ENCODE data around the gene PPEF1.
"Not testable (repeated sequence)": the region's sequence is repeated elsewhere in the genome, so short reads cannot be mapped to it uniquely, and the experiment has no call there.

Gene PPEF1

GRCh38 chrX:18825375-18825774 is 117.9 kb downstream of the PPEF1 start:
- CTCF ChIA-PET, result no interaction called here
- no peak for TF ChIP-seq FOXA1 (IDR thresholded peaks at IDR 0.05)
- no peak for TF ChIP-seq FOXM1 (IDR thresholded peaks at IDR 0.05; ENCODE audit: borderline replicate concordance)
- no peak for TF ChIP-seq BHLHE40 (IDR thresholded peaks at IDR 0.05; ENCODE audit: borderline replicate concordance)
- no peak for TF ChIP-seq ELF4 (IDR thresholded peaks at IDR 0.05)
- TF ChIP-seq LEF1 (IDR thresholded peaks at IDR 0.05; ENCODE audit: borderline replicate concordance), result no peak
- no peak for TF ChIP-seq FOXK2 (IDR thresholded peaks at IDR 0.05)
- no peak for TF ChIP-seq SP1 (IDR thresholded peaks at IDR 0.05)
- TF ChIP-seq CTBP1 (IDR thresholded peaks at IDR 0.05; ENCODE audit: borderline replicate concordance), result no peak
- TF ChIP-seq SUZ12 (IDR thresholded peaks at IDR 0.05), result no peak
- TF ChIP-seq ARNT (IDR thresholded peaks at IDR 0.05), result no peak
- TF ChIP-seq ZNF384 (IDR thresholded peaks at IDR 0.05), result no peak
- TF ChIP-seq L3MBTL2 (conservative IDR thresholded peaks at IDR 0.05), result no peak
- DNase-seq (ENCODE audit: extremely low spot score), result no peak
- POLR2A ChIA-PET, result no interaction called here

GRCh38 chrX:18828832-18829404 is 121.5 kb downstream of the PPEF1 start:
- TF ChIP-seq FOXK2 (IDR thresholded peaks at IDR 0.05), result no peak
- no peak for TF ChIP-seq ARNT (IDR thresholded peaks at IDR 0.05)
- no peak for TF ChIP-seq FOXA1 (IDR thresholded peaks at IDR 0.05)
- TF ChIP-seq LEF1 (IDR thresholded peaks at IDR 0.05; ENCODE audit: borderline replicate concordance), result no peak
- TF ChIP-seq NFRKB (IDR thresholded peaks at IDR 0.05), result no peak
- TF ChIP-seq ELF4 (IDR thresholded peaks at IDR 0.05), result no peak
- no peak for TF ChIP-seq ZNF384 (IDR thresholded peaks at IDR 0.05)
- TF ChIP-seq CTBP1 (IDR thresholded peaks at IDR 0.05; ENCODE audit: borderline replicate concordance), result no peak
- no peak for TF ChIP-seq TARDBP (IDR thresholded peaks at IDR 0.05)
- TF ChIP-seq BHLHE40 (IDR thresholded peaks at IDR 0.05; ENCODE audit: borderline replicate concordance), result no peak
- TF ChIP-seq L3MBTL2 (conservative IDR thresholded peaks at IDR 0.05), result no peak
- TF ChIP-seq PKNOX1 (IDR thresholded peaks at IDR 0.05), result no peak
- POLR2A ChIA-PET, result no interaction called here
- DNase-seq (ENCODE audit: extremely low spot score), result no peak
- CTCF ChIA-PET, result no interaction called here

- no peak for DNase-seq (ENCODE audit: extremely low spot score)
- TF ChIP-seq SUZ12 (IDR thresholded peaks at IDR 0.05), result no peak
- TF ChIP-seq SP1 (IDR thresholded peaks at IDR 0.05), result no peak
- TF ChIP-seq HDGF (IDR thresholded peaks at IDR 0.05; ENCODE audit: borderline replicate concordance), result no peak
- TF ChIP-seq ZNF384 (IDR thresholded peaks at IDR 0.05), result no peak
- no peak for TF ChIP-seq FOXA1 (IDR thresholded peaks at IDR 0.05)
- no peak for TF ChIP-seq ELF4 (IDR thresholded peaks at IDR 0.05)
- TF ChIP-seq LEF1 (IDR thresholded peaks at IDR 0.05; ENCODE audit: borderline replicate concordance), result no peak
- no peak for TF ChIP-seq FOXK2 (IDR thresholded peaks at IDR 0.05)
- TF ChIP-seq CTBP1 (IDR thresholded peaks at IDR 0.05; ENCODE audit: borderline replicate concordance), result no peak
- CTCF ChIA-PET, result no interaction called here
- POLR2A ChIA-PET, result no interaction called here
Observed at GRCh38 chrX:18833071-18833731, 125.8 kb downstream of the PPEF1 start.

GRCh38 chrX:18847901-18848300 is 140.5 kb downstream of the PPEF1 start:
- POLR2A ChIA-PET; DNase-seq (ENCODE audit: extremely low spot score); CTCF ChIA-PET: not testable (repeated sequence)

- no peak for DNase-seq (ENCODE audit: extremely low spot score)
- TF ChIP-seq NFRKB (IDR thresholded peaks at IDR 0.05), result no peak
- TF ChIP-seq FOXK2 (IDR thresholded peaks at IDR 0.05), result no peak
- TF ChIP-seq ELF4 (IDR thresholded peaks at IDR 0.05), result no peak
- no peak for TF ChIP-seq L3MBTL2 (conservative IDR thresholded peaks at IDR 0.05)
- TF ChIP-seq ARNT (IDR thresholded peaks at IDR 0.05), result no peak
- no peak for TF ChIP-seq PKNOX1 (IDR thresholded peaks at IDR 0.05)
- no peak for TF ChIP-seq FOXA1 (IDR thresholded peaks at IDR 0.05)
- no peak for TF ChIP-seq HDGF (IDR thresholded peaks at IDR 0.05; ENCODE audit: borderline replicate concordance)
- TF ChIP-seq CTBP1 (IDR thresholded peaks at IDR 0.05; ENCODE audit: borderline replicate concordance), result no peak
- TF ChIP-seq SP1 (IDR thresholded peaks at IDR 0.05), result no peak
- no peak for TF ChIP-seq SUZ12 (IDR thresholded peaks at IDR 0.05)
- no peak for TF ChIP-seq FOXM1 (IDR thresholded peaks at IDR 0.05; ENCODE audit: borderline replicate concordance)
- ChIA-PET POLR2A (no interaction called here), CTCF (no interaction called here)
Observed at GRCh38 chrX:18855919-18856644, 148.6 kb downstream of the PPEF1 start.

GRCh38 chrX:18856645-18856997 is 149.2 kb downstream of the PPEF1 start:
- DNase-seq (ENCODE audit: extremely low spot score), result no peak
- ChIA-PET POLR2A (no interaction called here), CTCF (no interaction called here)
- TF ChIP-seq SUZ12 (IDR thresholded peaks at IDR 0.05) (no peak), BHLHE40 (IDR thresholded peaks at IDR 0.05; ENCODE audit: borderline replicate concordance) (no peak), NFRKB (IDR thresholded peaks at IDR 0.05) (no peak), HDGF (IDR thresholded peaks at IDR 0.05; ENCODE audit: borderline replicate concordance) (no peak), SP1 (IDR thresholded peaks at IDR 0.05) (no peak), ARNT (IDR thresholded peaks at IDR 0.05) (no peak), FOXK2 (IDR thresholded peaks at IDR 0.05) (no peak), FOXM1 (IDR thresholded peaks at IDR 0.05; ENCODE audit: borderline replicate concordance) (no peak), PKNOX1 (IDR thresholded peaks at IDR 0.05) (no peak), L3MBTL2 (conservative IDR thresholded peaks at IDR 0.05) (no peak), CTBP1 (IDR thresholded peaks at IDR 0.05; ENCODE audit: borderline replicate concordance) (no peak), LEF1 (IDR thresholded peaks at IDR 0.05; ENCODE audit: borderline replicate concordance) (no peak), FOXA1 (IDR thresholded peaks at IDR 0.05) (no peak)
